HTR-8/SVneo (cell line): ENCODE data around the gene NPIPB2.
"Not testable (repeated sequence)": the region's sequence is repeated elsewhere in the genome, so short reads cannot be mapped to it uniquely, and the experiment has no call there.

Experiments
- DNase-seq: peaks from one replicate; pipeline ENCODE4 v3.0.0; 2011; ENCODE audit warnings: low spot score, mixed read lengths; ENCODE audit not compliant: insufficient read length
- FAIRE-seq: peaks from 2 replicates; lab custom pipeline; 2011; peaks lifted over from hg19 to GRCh38; lab: Jason Lieb, UNC

NPIPB2 gene

GRCh38 chr16:11962978-11963377 is 21.1 kb upstream of the NPIPB2 start:
- not testable (repeated sequence) for FAIRE-seq, DNase-seq

- not testable (repeated sequence) for DNase-seq, FAIRE-seq
These were observed 20.6 kb upstream of the NPIPB2 start for GRCh38 chr16:11962457-11962856.

GRCh38 chr16:11957591-11958395 is 15.9 kb upstream of the NPIPB2 start:
- no peak for FAIRE-seq
- no peak for DNase-seq

GRCh38 chr16:11956558-11956957 is 14.7 kb upstream of the NPIPB2 start:
- FAIRE-seq = no peak
- DNase-seq = no peak

- FAIRE-seq = peak; percentile 46
- DNase-seq = peak; percentile 86
These were observed 13.9 kb upstream of the NPIPB2 start for GRCh38 chr16:11955713-11956123.

GRCh38 chr16:11953576-11953975 is 11.7 kb upstream of the NPIPB2 start:
- not testable (repeated sequence) for DNase-seq, FAIRE-seq

GRCh38 chr16:11950388-11950787 is 8.5 kb upstream of the NPIPB2 start:
- FAIRE-seq (no peak), DNase-seq (no peak)

GRCh38 chr16:11949527-11949926 is 7.7 kb upstream of the NPIPB2 start:
- no peak for FAIRE-seq

GRCh38 chr16:11948819-11949218 is 7.0 kb upstream of the NPIPB2 start:
- FAIRE-seq = no peak
- DNase-seq = no peak

More at GRCh38 chr16:11949527-11949926, 7.7 kb upstream of the NPIPB2 start:
- peak; percentile 59 for DNase-seq

- no peak for FAIRE-seq
These were observed 4.6 kb upstream of the NPIPB2 start for GRCh38 chr16:11946433-11946832.

GRCh38 chr16:11927350-11927749 is 14.5 kb downstream of the NPIPB2 start:
- FAIRE-seq, DNase-seq: not testable (repeated sequence)

More at GRCh38 chr16:11946433-11946832, 4.6 kb upstream of the NPIPB2 start:
- no peak for DNase-seq

- not testable (repeated sequence) for DNase-seq, FAIRE-seq
These were observed 17.8 kb downstream of the NPIPB2 start for GRCh38 chr16:11924046-11924445.

GRCh38 chr16:11916524-11917285 is 25.1 kb downstream of the NPIPB2 start:
- FAIRE-seq = no peak
- DNase-seq = peak; percentile 30

- FAIRE-seq = peak; percentile 79
- DNase-seq = peak; percentile 95
These were observed 26.0 kb downstream of the NPIPB2 start, which contains the start of gene GSPT1 for GRCh38 chr16:11915644-11916523. Gene GSPT1 (minus strand): TSS chr16:11915956. CDS start chr16:11915720, 236 bp downstream.

GRCh38 chr16:11915114-11915643 is 26.7 kb downstream of the NPIPB2 start:
- DNase-seq = peak; percentile 11
- FAIRE-seq = no peak

GRCh38 chr16:11914210-11915113 is 27.4 kb downstream of the NPIPB2 start:
- no peak for FAIRE-seq
- peak; percentile 25 for DNase-seq

GRCh38 chr16:11913425-11914079 is 28.3 kb downstream of the NPIPB2 start:
- FAIRE-seq = no peak
- DNase-seq = no peak
